ENCODE results near the gene KRTAP10-12.

Gene KRTAP10-12

DNA sequence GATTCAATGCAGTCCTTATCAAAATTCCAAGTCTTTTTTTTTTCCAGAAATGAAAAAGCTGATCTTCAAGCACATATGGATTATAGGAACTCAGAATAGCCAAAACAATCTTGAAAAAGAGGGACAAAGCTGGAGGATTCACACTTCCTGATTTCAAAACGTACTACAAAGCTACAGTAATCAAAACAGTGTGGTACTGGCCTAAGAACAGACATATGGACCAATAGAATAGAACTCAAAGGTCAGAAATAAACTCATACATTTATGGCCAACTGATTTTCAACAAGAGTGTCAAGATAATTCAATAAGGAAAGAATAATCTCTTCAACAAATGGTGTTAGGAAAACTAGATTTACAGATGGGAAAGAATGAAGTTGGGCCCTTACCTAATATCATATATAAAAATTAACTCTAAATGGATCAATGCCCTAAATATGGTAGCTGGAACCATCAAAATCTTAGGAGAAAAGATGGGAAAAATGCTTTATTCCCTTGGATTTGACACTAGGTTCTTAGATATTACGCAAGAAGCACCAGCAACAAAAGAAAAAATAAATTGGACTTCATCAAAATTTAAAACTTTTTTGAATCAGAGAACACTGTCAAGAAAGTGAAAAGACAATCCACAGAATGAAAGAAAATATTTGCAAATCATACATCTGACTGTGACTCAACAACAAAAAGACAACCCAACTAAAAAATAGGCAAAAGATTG is 4.0 kb upstream of the KRTAP10-12 start:
- in situ Hi-C loops (cut with MboI; ENCODE audit: low sequenced_read_pairs, unreplicated experiment) = no loop called here
- TF ChIP-seq, protein P1, sequence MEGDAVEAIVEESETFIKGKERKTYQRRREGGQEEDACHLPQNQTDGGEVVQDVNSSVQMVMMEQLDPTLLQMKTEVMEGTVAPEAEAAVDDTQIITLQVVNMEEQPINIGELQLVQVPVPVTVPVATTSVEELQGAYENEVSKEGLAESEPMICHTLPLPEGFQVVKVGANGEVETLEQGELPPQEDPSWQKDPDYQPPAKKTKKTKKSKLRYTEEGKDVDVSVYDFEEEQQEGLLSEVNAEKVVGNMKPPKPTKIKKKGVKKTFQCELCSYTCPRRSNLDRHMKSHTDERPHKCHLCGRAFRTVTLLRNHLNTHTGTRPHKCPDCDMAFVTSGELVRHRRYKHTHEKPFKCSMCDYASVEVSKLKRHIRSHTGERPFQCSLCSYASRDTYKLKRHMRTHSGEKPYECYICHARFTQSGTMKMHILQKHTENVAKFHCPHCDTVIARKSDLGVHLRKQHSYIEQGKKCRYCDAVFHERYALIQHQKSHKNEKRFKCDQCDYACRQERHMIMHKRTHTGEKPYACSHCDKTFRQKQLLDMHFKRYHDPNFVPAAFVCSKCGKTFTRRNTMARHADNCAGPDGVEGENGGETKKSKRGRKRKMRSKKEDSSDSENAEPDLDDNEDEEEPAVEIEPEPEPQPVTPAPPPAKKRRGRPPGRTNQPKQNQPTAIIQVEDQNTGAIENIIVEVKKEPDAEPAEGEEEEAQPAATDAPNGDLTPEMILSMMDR (IDR thresholded peaks at IDR 0.05; ENCODE audit: borderline replicate concordance, control extremely low read depth, extremely low read depth, insufficient read depth, missing control alignments) = no peak
- DNase-seq (ENCODE audit: low spot score) = no peak

DNA sequence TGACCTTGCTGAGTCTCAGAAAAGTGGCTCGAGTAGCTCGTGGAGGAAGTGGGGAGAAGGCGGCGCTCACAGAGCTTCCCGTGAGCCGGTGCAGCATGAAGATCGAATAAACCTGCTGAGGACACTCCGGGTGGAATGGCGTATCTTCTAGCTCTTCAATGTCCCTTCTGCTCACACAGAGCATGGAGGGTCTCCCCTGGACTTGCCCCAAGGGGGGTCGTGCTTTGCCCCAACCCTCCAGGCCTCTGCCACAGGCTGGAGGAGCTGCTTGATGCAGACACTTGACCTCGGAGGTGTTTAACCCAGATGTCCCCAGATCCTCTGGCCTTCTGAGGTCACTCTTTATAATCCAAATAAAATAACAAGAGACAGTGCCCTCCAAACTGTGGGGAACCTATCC is 2.2 kb upstream of the KRTAP10-12 start:
- in situ Hi-C loops (cut with MboI; ENCODE audit: low sequenced_read_pairs, unreplicated experiment) = no loop called here
- no peak for DNase-seq (ENCODE audit: low spot score)

DNA sequence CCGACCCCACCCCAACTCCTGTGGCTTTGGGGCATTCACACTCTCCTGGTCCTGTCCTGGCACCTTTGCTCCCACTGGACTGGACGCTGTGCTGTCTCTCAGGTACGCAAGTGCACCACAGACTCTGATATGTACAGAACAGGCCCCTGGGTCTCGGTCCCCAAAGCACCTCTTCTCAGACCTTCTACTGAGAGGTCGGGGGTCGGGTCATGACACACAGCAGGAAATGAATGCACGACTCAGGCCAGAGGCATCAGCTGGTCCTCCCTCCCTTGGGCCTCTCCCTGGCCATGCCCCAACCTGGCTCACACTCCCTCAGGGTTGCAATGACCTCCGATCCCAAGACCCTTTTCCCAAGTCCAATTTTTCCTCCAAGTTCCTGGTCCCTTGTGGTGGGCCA is 1.8 kb upstream of the KRTAP10-12 start:
- TF ChIP-seq, protein P1 (IDR thresholded peaks at IDR 0.05; ENCODE audit: borderline replicate concordance, control extremely low read depth, extremely low read depth, insufficient read depth, missing control alignments) = no peak
- DNase-seq (ENCODE audit: low spot score) = no peak

More for the DNA sequence above, 2.2 kb upstream of the KRTAP10-12 start:
- TF ChIP-seq, protein P1 (IDR thresholded peaks at IDR 0.05; ENCODE audit: borderline replicate concordance, control extremely low read depth, extremely low read depth, insufficient read depth, missing control alignments) = no peak

DNA sequence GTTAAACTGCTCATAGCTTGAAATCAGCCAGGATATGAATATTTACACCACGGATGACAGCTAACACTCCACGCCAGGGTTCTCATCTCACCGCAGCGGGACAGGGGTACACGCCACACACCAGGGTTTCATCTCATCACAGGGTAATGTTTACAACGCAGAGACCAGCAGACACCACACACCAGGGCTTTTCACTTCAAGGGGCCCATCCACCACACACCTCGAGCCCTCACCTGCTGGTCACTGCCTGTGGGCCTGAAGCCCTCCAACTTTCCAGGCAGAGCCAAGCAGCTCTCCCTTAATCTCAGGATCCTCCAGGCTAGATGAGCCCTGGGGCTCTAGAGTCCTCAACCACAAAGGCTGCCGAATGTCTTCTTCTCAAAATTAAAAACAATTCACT is 1.3 kb upstream of the KRTAP10-12 start:
- in situ Hi-C loops (cut with MboI; ENCODE audit: low sequenced_read_pairs, unreplicated experiment) = no loop called here
- no peak for DNase-seq (ENCODE audit: low spot score)
- TF ChIP-seq, protein P1 (IDR thresholded peaks at IDR 0.05; ENCODE audit: borderline replicate concordance, control extremely low read depth, extremely low read depth, insufficient read depth, missing control alignments) = no peak

More for the DNA sequence above, 1.8 kb upstream of the KRTAP10-12 start:
- in situ Hi-C loops (cut with MboI; ENCODE audit: low sequenced_read_pairs, unreplicated experiment) = no loop called here

DNA sequence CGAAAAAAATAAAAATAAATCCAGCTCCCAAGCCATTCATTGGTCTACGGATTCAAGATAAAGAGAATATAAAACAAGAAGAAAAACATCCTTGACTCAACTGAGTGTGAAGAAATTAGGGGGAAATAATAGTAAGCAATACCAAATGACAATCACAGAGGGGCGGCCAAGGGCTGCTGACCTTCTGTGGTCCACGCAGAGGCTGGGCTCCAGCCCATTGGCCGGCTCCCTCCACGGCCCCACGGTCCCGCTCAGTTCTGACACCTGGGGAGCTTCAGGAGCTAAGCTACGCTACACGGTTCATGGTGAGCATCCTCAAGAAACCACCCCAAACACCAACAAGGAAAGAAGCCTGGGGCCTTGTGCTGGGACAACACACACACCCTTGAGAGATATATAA is 400 bp upstream of the KRTAP10-12 start:
- no peak for DNase-seq (ENCODE audit: low spot score)
- TF ChIP-seq, protein P1 (IDR thresholded peaks at IDR 0.05; ENCODE audit: borderline replicate concordance, control extremely low read depth, extremely low read depth, insufficient read depth, missing control alignments) = no peak
- in situ Hi-C loops (cut with MboI; ENCODE audit: low sequenced_read_pairs, unreplicated experiment) = no loop called here

DNA sequence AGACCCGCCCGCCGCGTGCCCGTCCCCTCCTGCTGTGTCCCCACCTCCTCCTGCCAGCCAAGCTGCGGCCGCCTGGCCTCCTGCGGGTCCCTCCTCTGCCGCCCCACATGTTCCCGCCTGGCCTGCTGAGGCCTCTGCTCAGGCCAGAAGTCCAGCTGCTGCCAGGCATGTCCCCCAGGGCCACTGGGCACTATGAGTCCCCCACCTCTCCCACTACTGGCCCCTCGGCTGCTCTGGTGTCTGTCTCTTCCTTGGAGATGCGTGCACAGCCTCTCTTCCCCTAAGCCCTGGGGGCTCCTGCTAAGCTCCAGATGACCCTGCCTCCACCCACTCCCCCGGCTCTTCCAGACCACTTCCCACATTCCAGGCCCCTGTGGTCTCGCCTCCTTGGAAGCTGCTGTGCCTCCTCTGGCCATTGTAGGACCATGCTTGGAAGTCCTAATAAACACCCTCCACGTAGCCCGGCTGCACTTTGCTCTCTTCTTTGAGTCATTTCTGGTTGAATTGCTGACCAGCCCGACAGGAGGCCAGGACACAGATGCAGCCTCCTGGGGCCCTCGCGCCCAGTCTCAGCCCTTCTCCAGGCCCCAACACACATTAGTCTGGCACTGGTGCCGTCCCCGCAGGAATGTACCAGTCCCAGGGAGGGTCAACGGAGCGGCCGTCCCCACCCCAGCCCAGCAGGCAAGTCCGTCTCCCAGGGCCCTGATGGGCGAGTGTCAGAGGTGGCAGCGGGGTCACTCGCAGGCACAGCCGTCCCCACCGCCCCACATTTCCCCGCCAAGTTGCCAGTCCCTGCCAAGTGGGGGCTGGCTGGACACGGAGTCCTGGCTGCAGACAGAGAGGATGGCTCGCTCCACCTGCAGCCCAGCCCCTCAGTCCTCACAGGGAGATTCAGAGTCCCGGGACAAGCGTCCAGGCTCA is 1.1 kb downstream of the KRTAP10-12 start:
- TF ChIP-seq, protein P1 (IDR thresholded peaks at IDR 0.05; ENCODE audit: borderline replicate concordance, control extremely low read depth, extremely low read depth, insufficient read depth, missing control alignments) = no peak
- in situ Hi-C loops (cut with MboI; ENCODE audit: low sequenced_read_pairs, unreplicated experiment) = no loop called here
- DNase-seq (ENCODE audit: low spot score) = no peak

All from GM13976 (cell line).